ENCODE measurements around the gene DNAJA1.
"Not testable (repeated sequence)": the region's sequence is repeated elsewhere in the genome, so short reads cannot be mapped to it uniquely, and the experiment has no call there.

The DNAJA1 gene

DNA sequence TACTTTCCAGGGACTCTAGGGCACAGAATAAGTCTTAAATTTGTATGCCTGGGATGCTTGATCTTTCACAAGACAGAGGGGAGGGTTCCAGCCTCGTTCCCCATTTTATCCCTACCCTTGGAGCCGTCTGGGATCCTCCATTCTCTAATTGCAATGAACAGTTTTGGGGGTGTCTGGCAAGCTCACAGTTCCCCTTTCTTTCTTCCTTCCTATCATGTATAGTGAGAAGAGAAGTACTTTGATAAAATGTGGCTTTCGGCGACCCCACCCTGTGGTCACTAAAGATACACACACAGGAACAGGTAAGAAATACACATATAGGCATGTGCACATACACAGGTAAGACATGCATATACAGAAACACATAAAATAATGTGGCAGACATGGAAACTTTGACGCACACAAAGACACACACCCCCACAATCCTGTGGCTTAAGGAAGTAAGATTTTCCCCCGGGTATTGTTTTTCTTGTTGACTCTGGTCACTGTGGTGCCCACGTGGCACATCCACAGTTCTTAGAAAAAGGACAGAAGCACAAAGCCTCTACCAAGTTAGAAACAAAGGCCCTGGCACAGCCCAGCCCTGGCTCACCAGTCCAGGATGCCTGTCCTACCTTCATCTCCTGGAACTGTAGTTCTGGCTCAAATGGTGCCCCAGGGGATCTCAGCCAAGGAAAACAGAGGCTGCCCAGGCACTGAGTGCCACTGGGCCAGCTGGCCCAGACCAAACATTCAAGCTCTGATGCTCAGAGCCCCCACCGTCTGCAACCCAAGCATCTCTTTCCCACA is 57.7 kb downstream of the DNAJA1 start:
- DNase-seq, result no peak

DNA sequence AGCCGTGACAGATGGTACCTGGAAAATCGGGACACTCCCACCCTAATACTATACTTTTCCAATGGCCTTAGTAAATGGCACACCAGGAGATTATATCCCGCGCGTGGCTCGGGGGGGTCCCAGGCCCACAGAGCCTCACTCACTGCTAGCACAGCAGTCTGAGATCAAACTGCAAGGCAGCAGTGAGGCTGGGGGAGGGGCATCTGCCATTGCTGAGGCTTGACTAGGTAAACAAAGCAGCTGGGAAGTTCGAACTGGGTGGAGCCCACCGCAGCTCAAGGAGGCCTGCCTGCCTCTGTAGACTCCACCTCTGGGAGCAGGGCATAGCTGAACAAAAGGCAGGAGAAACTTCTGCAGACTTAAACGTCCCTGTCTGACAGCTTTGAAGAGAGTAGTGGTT is 60.6 kb downstream of the DNAJA1 start:
- not testable (repeated sequence) for DNase-seq
